Progenitor cell of endocrine pancreas (in vitro differentiated cells): ENCODE data around the gene ANKS1A. TPM values are rescaled to one million over a fixed set of nuclear protein-coding genes. Genes with fewer than 3 reads are reported as not detected.

Source experiments
- DNase-seq: peaks from one replicate; pipeline ENCODE4 v3.0.0; 2021; ENCODE audit warnings: low spot score; ENCODE audit not compliant: unreplicated experiment
- H3K27ac Mint-ChIP-seq: 2 replicates; pipeline ENCODE4 v1.8.0; 2021; ENCODE audit warnings: mild to moderate bottlenecking, moderate library complexity, mixed read lengths
- H3K27me3 Mint-ChIP-seq: 2 replicates; pipeline ENCODE4 v1.8.0; 2021; ENCODE audit warnings: mixed read lengths
- H3K36me3 Mint-ChIP-seq: 2 replicates; pipeline ENCODE4 v1.8.0; 2022; ENCODE audit warnings: mixed read lengths; ENCODE audit not compliant: insufficient read depth
- H3K4me1 Mint-ChIP-seq: 2 replicates; pipeline ENCODE4 v1.8.0; 2021; ENCODE audit warnings: low read depth, mixed read lengths
- H3K4me3 Mint-ChIP-seq: 2 replicates; pipeline ENCODE4 v1.8.0; 2021; ENCODE audit warnings: low read depth, mild to moderate bottlenecking, moderate library complexity, mixed read lengths
- H3K9me3 Mint-ChIP-seq: 2 replicates; pipeline ENCODE4 v1.8.0; 2021; ENCODE audit warnings: low read depth, mixed read lengths
- total RNA-seq: library from RNA; stranded (reverse); gene quantifications from 2 replicates; pipeline ENCODE4 v1.2.1, GENCODE V29; 2021
- TF ChIP-seq, protein P1 (sequence below): fragments of 200-600 bp; sonication (generic); IDR thresholded peaks from one replicate; pipeline ENCODE4 v1.5.0; 2021; ENCODE audit warnings: antibody characterized with exemption, mild to moderate bottlenecking; ENCODE audit not compliant: unreplicated experiment

Gene ANKS1A
- total RNA-seq, 1 donor from 2014 or later, result 36.4 TPM

DNA sequence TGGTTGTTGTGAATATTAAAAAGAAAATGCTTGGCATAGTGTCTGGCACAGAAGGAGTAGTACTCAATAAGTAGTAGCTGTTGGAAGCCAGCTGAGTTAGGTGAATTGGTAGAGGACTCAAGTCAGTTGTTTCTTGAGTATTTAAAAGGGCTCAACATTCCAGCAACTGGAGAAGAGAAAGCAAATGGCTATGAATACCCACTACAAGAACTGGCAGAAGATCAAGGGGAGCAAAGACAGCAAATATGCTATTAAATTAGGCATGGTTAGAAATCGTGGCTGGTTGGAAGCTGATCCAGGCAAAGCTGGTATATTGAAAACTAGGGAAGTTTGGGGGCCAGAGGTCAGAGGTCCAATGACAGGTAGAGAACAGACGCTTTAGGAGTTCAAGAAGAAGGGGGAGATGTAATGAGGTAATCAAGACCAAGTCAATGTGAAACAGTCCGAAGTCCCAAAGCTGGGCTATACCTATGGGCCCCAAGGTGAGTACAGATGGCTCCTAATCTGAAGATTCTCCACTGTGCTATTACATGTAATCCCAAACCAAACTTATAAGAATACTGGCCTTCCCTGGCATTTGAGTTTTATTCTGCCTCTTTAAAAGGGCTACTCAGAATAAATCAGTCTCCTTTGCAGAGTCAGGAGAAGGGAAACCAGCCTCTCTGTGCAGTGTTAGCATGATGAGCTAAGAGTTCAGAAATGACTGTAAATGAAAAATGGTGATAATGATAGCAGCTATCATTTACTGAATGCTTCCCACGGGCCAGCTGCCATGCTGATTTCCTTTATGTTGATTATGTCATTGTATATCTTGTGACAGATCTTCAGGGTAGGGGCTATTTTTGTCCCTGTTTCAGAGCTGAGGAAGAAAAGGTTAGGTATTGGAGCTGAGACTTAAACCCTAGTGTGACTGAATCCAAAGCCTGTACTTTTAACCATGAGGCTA, 122.3 kb downstream of the ANKS1A start:
- Mint-ChIP-seq H3K27ac (no peak overlapping the region), H3K4me3 (no peak overlapping the region), H3K9me3 (no peaks in the 10 kb centered on the region), H3K36me3 (peaks cover 9% of the 10 kb centered on the region), H3K27me3 (no peaks in the 10 kb centered on the region), H3K4me1 (peaks cover 3% of the 10 kb centered on the region)
- TF ChIP-seq, protein P1, sequence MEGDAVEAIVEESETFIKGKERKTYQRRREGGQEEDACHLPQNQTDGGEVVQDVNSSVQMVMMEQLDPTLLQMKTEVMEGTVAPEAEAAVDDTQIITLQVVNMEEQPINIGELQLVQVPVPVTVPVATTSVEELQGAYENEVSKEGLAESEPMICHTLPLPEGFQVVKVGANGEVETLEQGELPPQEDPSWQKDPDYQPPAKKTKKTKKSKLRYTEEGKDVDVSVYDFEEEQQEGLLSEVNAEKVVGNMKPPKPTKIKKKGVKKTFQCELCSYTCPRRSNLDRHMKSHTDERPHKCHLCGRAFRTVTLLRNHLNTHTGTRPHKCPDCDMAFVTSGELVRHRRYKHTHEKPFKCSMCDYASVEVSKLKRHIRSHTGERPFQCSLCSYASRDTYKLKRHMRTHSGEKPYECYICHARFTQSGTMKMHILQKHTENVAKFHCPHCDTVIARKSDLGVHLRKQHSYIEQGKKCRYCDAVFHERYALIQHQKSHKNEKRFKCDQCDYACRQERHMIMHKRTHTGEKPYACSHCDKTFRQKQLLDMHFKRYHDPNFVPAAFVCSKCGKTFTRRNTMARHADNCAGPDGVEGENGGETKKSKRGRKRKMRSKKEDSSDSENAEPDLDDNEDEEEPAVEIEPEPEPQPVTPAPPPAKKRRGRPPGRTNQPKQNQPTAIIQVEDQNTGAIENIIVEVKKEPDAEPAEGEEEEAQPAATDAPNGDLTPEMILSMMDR, result no peak
- no peak for DNase-seq

- Mint-ChIP-seq H3K27me3 (no peaks in the 10 kb centered on the region), H3K27ac (no peak overlapping the region), H3K4me1 (peaks cover 16% of the 10 kb centered on the region), H3K9me3 (no peaks in the 10 kb centered on the region), H3K36me3 (peaks cover 11% of the 10 kb centered on the region), H3K4me3 (no peak overlapping the region)
- TF ChIP-seq, protein P1, result no peak
- DNase-seq, result no peak
Observed at GRCh38 chr6:35013701-35014100, 124.6 kb downstream of the ANKS1A start.

- TF ChIP-seq, protein P1, result no peak
- Mint-ChIP-seq H3K4me3 (no peak overlapping the region), H3K27ac (no peak overlapping the region), H3K27me3 (no peaks in the 10 kb centered on the region), H3K36me3 (peaks cover 10% of the 10 kb centered on the region), H3K4me1 (peaks cover 22% of the 10 kb centered on the region), H3K9me3 (no peaks in the 10 kb centered on the region)
- DNase-seq, result no peak
Observed at GRCh38 chr6:35014341-35014740, 125.3 kb downstream of the ANKS1A start.

- no peak for DNase-seq
- TF ChIP-seq, protein P1, result no peak
- H3K27me3 Mint-ChIP-seq, result no peaks in the 10 kb centered on the region
- no peak overlapping the region for H3K4me3 Mint-ChIP-seq
- no peaks in the 10 kb centered on the region for H3K9me3 Mint-ChIP-seq
- H3K4me1 Mint-ChIP-seq, result peaks cover 27% of the 10 kb centered on the region
- H3K27ac Mint-ChIP-seq, result peak overlapping the region; percentile 69
- peaks cover 10% of the 10 kb centered on the region for H3K36me3 Mint-ChIP-seq
Observed at GRCh38 chr6:35014786-35015185, 125.7 kb downstream of the ANKS1A start.

DNA sequence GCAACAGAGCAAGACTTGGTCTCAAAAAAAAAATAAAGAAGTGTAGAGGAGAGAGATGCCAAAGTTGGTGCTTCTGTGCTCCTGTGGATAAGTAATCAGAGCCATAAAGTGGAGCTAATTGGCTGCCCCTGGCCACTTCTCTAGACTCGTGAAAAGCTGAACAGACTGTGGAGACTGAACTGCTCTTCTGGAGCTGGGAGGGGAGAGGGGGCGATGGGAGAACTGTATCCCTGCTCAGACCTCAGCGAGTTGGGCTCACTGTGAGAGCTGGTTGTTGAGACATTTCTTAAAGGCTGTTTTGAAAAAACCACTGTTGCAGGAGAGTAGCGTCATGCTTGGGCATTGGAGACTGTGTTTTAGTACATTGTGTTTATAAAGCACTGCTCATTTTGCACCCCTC, 126.4 kb downstream of the ANKS1A start:
- no peaks in the 10 kb centered on the region for H3K9me3 Mint-ChIP-seq
- peaks cover 10% of the 10 kb centered on the region for H3K36me3 Mint-ChIP-seq
- TF ChIP-seq, protein P1, result no peak
- no peak overlapping the region for H3K4me3 Mint-ChIP-seq
- no peak overlapping the region for H3K27ac Mint-ChIP-seq
- no peak for DNase-seq
- H3K27me3 Mint-ChIP-seq, result no peaks in the 10 kb centered on the region
- H3K4me1 Mint-ChIP-seq, result peaks cover 28% of the 10 kb centered on the region
